ENCODE results near the gene NQO2.

NQO2 gene

GRCh38 chr6:2999618-3000557, at the start of gene NQO2:
Gene NQO2 (plus strand): TSS chr6:2999894. CDS start chr6:3006553, 6,659 bp downstream.
- peak; percentile 91 for DNase-seq (ENCODE audit: low spot score)

GRCh38 chr6:2950713-2951112, 49.0 kb upstream of the NQO2 start:
- DNase-seq (ENCODE audit: low spot score), result no peak

GRCh38 chr6:2951728-2952127, 48.0 kb upstream of the NQO2 start:
- DNase-seq (ENCODE audit: low spot score), result no peak

GRCh38 chr6:2952557-2953095, 47.1 kb upstream of the NQO2 start:
- peak; percentile 28 for DNase-seq (ENCODE audit: low spot score)

GRCh38 chr6:2953098-2953497, 46.6 kb upstream of the NQO2 start:
- DNase-seq (ENCODE audit: low spot score), result no peak

- DNase-seq (ENCODE audit: low spot score), result no peak
Observed at GRCh38 chr6:2956930-2957685, 42.6 kb upstream of the NQO2 start.

- no peak for DNase-seq (ENCODE audit: low spot score)
Observed at GRCh38 chr6:2957696-2958330, 41.9 kb upstream of the NQO2 start.

GRCh38 chr6:2958331-2958711, 41.4 kb upstream of the NQO2 start:
- DNase-seq (ENCODE audit: low spot score), result no peak

GRCh38 chr6:2958776-2959175, 40.9 kb upstream of the NQO2 start:
- DNase-seq (ENCODE audit: low spot score), result no peak

- peak; percentile 23 for DNase-seq (ENCODE audit: low spot score)
Observed at GRCh38 chr6:2959909-2960719, 39.6 kb upstream of the NQO2 start.

- DNase-seq (ENCODE audit: low spot score), result no peak
Observed at GRCh38 chr6:2960935-2961334, 38.8 kb upstream of the NQO2 start.

- no peak for DNase-seq (ENCODE audit: low spot score)
Observed at GRCh38 chr6:2961506-2961905, 38.2 kb upstream of the NQO2 start.

- no peak for DNase-seq (ENCODE audit: low spot score)
Observed at GRCh38 chr6:2962004-2962403, 37.7 kb upstream of the NQO2 start.

- no peak for DNase-seq (ENCODE audit: low spot score)
Observed at GRCh38 chr6:2962636-2963035, 37.1 kb upstream of the NQO2 start.

- DNase-seq (ENCODE audit: low spot score), result no peak
Observed at GRCh38 chr6:2963756-2964155, 35.9 kb upstream of the NQO2 start.

GRCh38 chr6:2964793-2965505, 34.7 kb upstream of the NQO2 start:
- no peak for DNase-seq (ENCODE audit: low spot score)

GRCh38 chr6:2966347-2966746, 33.3 kb upstream of the NQO2 start:
- no peak for DNase-seq (ENCODE audit: low spot score)

GRCh38 chr6:2967936-2968335, 31.8 kb upstream of the NQO2 start:
- no peak for DNase-seq (ENCODE audit: low spot score)

- DNase-seq (ENCODE audit: low spot score), result no peak
Observed at GRCh38 chr6:2968600-2969135, 31.0 kb upstream of the NQO2 start.

- no peak for DNase-seq (ENCODE audit: low spot score)
Observed at GRCh38 chr6:2969549-2969948, 30.1 kb upstream of the NQO2 start.
